Central memory CD8-positive, alpha-beta T cell (primary cell): ENCODE measurements around the gene SLC22A3.
"Not testable (repeated sequence)": the region's sequence is repeated elsewhere in the genome, so short reads cannot be mapped to it uniquely, and the experiment has no call there.

Experiments used
- ATAC-seq: fragments of 150-1000 bp; cut with Tn5 transposase; replicated peaks from 2 replicates; pipeline ENCODE4 v1.10.0; 2022; ENCODE audit warnings: mild to moderate bottlenecking, moderate FRiP score, moderate number of reproducible peaks; ENCODE audit not compliant: poor library complexity, severe bottlenecking; ENCODE audit errors: extremely low read depth
- DNase-seq, 2 donors: peaks; one replicate each; pipeline ENCODE4 v3.0.0; 2021; ENCODE audit warnings: low spot score in 2 of 2
- H3K27ac Mint-ChIP-seq: one replicate; pipeline ENCODE4 v1.8.0; 2022; ENCODE audit warnings: low read depth, mild to moderate bottlenecking, moderate library complexity, mixed read lengths
- H3K27me3 Mint-ChIP-seq: one replicate; pipeline ENCODE4 v1.8.0; 2022; ENCODE audit warnings: mixed read lengths
- H3K36me3 Mint-ChIP-seq: one replicate; pipeline ENCODE4 v1.8.0; 2022; ENCODE audit warnings: mild to moderate bottlenecking, moderate library complexity, mixed read lengths; ENCODE audit not compliant: insufficient read depth
- H3K4me1 Mint-ChIP-seq: one replicate; pipeline ENCODE4 v1.8.0; 2022; ENCODE audit warnings: mixed read lengths
- H3K4me3 Mint-ChIP-seq: one replicate; pipeline ENCODE4 v1.8.0; 2022; ENCODE audit warnings: mild to moderate bottlenecking, moderate library complexity, mixed read lengths
- H3K9me3 Mint-ChIP-seq: one replicate; pipeline ENCODE4 v1.8.0; 2022; ENCODE audit warnings: mixed read lengths

The SLC22A3 gene

GRCh38 chr6:160469153-160469552, 121.0 kb downstream of the SLC22A3 start:
- H3K9me3 Mint-ChIP-seq: no peaks in the 10 kb centered on the region
- H3K4me3 Mint-ChIP-seq: no peak overlapping the region

GRCh38 chr6:160476056-160476455, 127.9 kb downstream of the SLC22A3 start:
- not testable (repeated sequence) for H3K27ac Mint-ChIP-seq, DNase-seq, ATAC-seq, H3K9me3 Mint-ChIP-seq, H3K4me3 Mint-ChIP-seq, H3K27me3 Mint-ChIP-seq
- peaks cover 10% of the 10 kb centered on the region for H3K4me1 Mint-ChIP-seq
- peaks cover 17% of the 10 kb centered on the region for H3K36me3 Mint-ChIP-seq

More at GRCh38 chr6:160469153-160469552, 121.0 kb downstream of the SLC22A3 start:
- Mint-ChIP-seq H3K36me3 (peaks cover 3% of the 10 kb centered on the region), H3K27me3 (no peaks in the 10 kb centered on the region), H3K27ac (no peak overlapping the region), H3K4me1 (peaks cover 21% of the 10 kb centered on the region)
- DNase-seq: no peak
- ATAC-seq: no peak

GRCh38 chr6:160477072-160477471, 128.9 kb downstream of the SLC22A3 start:
- H3K4me3 Mint-ChIP-seq, DNase-seq: not testable (repeated sequence)

GRCh38 chr6:160477901-160478300, 129.7 kb downstream of the SLC22A3 start:
- Mint-ChIP-seq H3K4me1 (peaks cover 10% of the 10 kb centered on the region), H3K27me3 (no peaks in the 10 kb centered on the region), H3K9me3 (no peaks in the 10 kb centered on the region), H3K36me3 (peaks cover 28% of the 10 kb centered on the region), H3K4me3 (no peak overlapping the region), H3K27ac (no peak overlapping the region)
- ATAC-seq (no peak), DNase-seq (no peak)

More at GRCh38 chr6:160477072-160477471, 128.9 kb downstream of the SLC22A3 start:
- Mint-ChIP-seq H3K4me1 (peaks cover 10% of the 10 kb centered on the region), H3K36me3 (peaks cover 25% of the 10 kb centered on the region)
- not testable (repeated sequence) for ATAC-seq, H3K9me3 Mint-ChIP-seq, H3K27me3 Mint-ChIP-seq, H3K27ac Mint-ChIP-seq

GRCh38 chr6:160487116-160487515, 138.9 kb downstream of the SLC22A3 start:
- Mint-ChIP-seq H3K27me3 (no peaks in the 10 kb centered on the region), H3K27ac (no peak overlapping the region), H3K9me3 (no peaks in the 10 kb centered on the region), H3K4me1 (no peaks in the 10 kb centered on the region), H3K36me3 (peaks cover 18% of the 10 kb centered on the region), H3K4me3 (no peak overlapping the region)
- DNase-seq (no peak), ATAC-seq (no peak)

- Mint-ChIP-seq H3K9me3 (no peaks in the 10 kb centered on the region), H3K27ac (no peak overlapping the region), H3K4me3 (no peak overlapping the region), H3K4me1 (no peaks in the 10 kb centered on the region), H3K27me3 (no peaks in the 10 kb centered on the region), H3K36me3 (peaks cover 21% of the 10 kb centered on the region)
- ATAC-seq (no peak), DNase-seq (no peak)
Measured at GRCh38 chr6:160489091-160489490, 140.9 kb downstream of the SLC22A3 start.

- no peak overlapping the region for H3K4me3 Mint-ChIP-seq
Measured at GRCh38 chr6:160494576-160494975, 146.4 kb downstream of the SLC22A3 start.

GRCh38 chr6:160500639-160501038, 152.5 kb downstream of the SLC22A3 start:
- ATAC-seq (no peak), DNase-seq (no peak)
- Mint-ChIP-seq H3K9me3 (no peaks in the 10 kb centered on the region), H3K27me3 (no peaks in the 10 kb centered on the region), H3K4me1 (no peaks in the 10 kb centered on the region), H3K27ac (no peak overlapping the region), H3K4me3 (no peak overlapping the region), H3K36me3 (peaks cover 21% of the 10 kb centered on the region)

More at GRCh38 chr6:160494576-160494975, 146.4 kb downstream of the SLC22A3 start:
- H3K9me3 Mint-ChIP-seq: no peaks in the 10 kb centered on the region
- H3K36me3 Mint-ChIP-seq: peaks cover 29% of the 10 kb centered on the region
- H3K4me1 Mint-ChIP-seq: no peaks in the 10 kb centered on the region
- H3K27ac Mint-ChIP-seq: no peak overlapping the region
- DNase-seq (no peak), ATAC-seq (no peak)
- no peaks in the 10 kb centered on the region for H3K27me3 Mint-ChIP-seq
